GM12878 (cell line): ENCODE results near the gene SPTBN2. TPM values are rescaled to one million over a fixed set of nuclear protein-coding genes. Genes with fewer than 3 reads are reported as not detected.
A peak's percentile ranks its signal among the peaks of the same experiment; 100 is the strongest.

Experiments
- BMI1 ChIP-seq: fragments of 450-650 bp; IDR thresholded peaks from 2 replicates; pipeline ENCODE4 v1.6.1; 2016; ENCODE audit warnings: mild to moderate bottlenecking, moderate library complexity, borderline replicate concordance
- CBX5 ChIP-seq: sonication (generic); IDR thresholded peaks from 2 replicates; pipeline ENCODE4 v1.6.1; 2016; ENCODE audit warnings: low read depth, moderate library complexity, mild to moderate bottlenecking, inconsistent platforms
- HCFC1 ChIP-seq: fragments of 150-350 bp; IDR thresholded peaks from 2 replicates; pipeline ENCODE4 v1.6.1; 2014; ENCODE audit warnings: low read length
- MEF2A ChIP-seq: IDR thresholded peaks from 2 replicates; pipeline ENCODE4 v1.6.1; 2011; ENCODE audit warnings: low read depth, mild to moderate bottlenecking, low read length, moderate library complexity; ENCODE audit not compliant: insufficient read depth
- MXI1 ChIP-seq: fragments of 150-350 bp; IDR thresholded peaks from 2 replicates; pipeline ENCODE4 v1.6.1; 2011; ENCODE audit warnings: low read depth, mild to moderate bottlenecking, inconsistent platforms, low read length, improper control_type of control experiment
- NBN ChIP-seq: fragments of 450-650 bp; IDR thresholded peaks from 2 replicates; pipeline ENCODE4 v1.6.1; 2016
- NRF1 ChIP-seq: conservative IDR thresholded peaks from 2 replicates; pipeline ENCODE4 v1.6.1; 2011; ENCODE audit warnings: mild to moderate bottlenecking, low read depth, low read length, improper control_type of control experiment
- RAD21 ChIP-seq: IDR thresholded peaks from 2 replicates; pipeline ENCODE4 v1.6.1; 2011; ENCODE audit warnings: mild to moderate bottlenecking, low read depth, low read length, moderate library complexity; ENCODE audit not compliant: insufficient read depth
- SP1 ChIP-seq: IDR thresholded peaks from one replicate; pipeline ENCODE4 v1.6.1; 2011; ENCODE audit warnings: low read depth, low read length
- SPI1 ChIP-seq: IDR thresholded peaks from 2 replicates; pipeline ENCODE4 v1.6.1; 2011; ENCODE audit warnings: low read depth, mild to moderate bottlenecking, low read length, moderate library complexity, borderline replicate concordance; ENCODE audit not compliant: insufficient read depth
- SRF ChIP-seq, 2 experiments: IDR thresholded peaks; 2 replicates each; pipeline ENCODE4 v1.6.1; 2011; ENCODE audit warnings: low read depth in 2 of 2, low read length in 2 of 2, mild to moderate bottlenecking in 1 of 2, moderate library complexity in 1 of 2
- ZNF24 ChIP-seq: fragments of 450-650 bp; IDR thresholded peaks from 2 replicates; pipeline ENCODE4 v1.6.1; 2017; ENCODE audit warnings: antibody characterized with exemption, mild to moderate bottlenecking
- polyA plus RNA-seq, 11 experiments: library from polyadenylated mRNA; depleted of rRNA in 4 of 11; unstranded in 6 of 11; stranded (reverse) in 5 of 11; fragments of >200 nt; fragmentation: Nextera tagmentation in 4 of 11; fragmentation: Illumina TruSeq in 1 of 11; extraction: Ambion mirVana in 4 of 11; extraction: Trizol in 1 of 11; gene quantifications; 1 replicate in 1 of 11; 2 replicates in 10 of 11; pipeline versions ENCODE4 v1.2.1 to v1.2.3, GENCODE V29; 2011 to 2016; ENCODE audit warnings: inconsistent platforms in 2 of 11, missing spikeins in 2 of 11, low read depth in 1 of 11
- total RNA-seq, 4 experiments: library from RNA; depleted of rRNA in 3 of 4; stranded (reverse); fragments of >200 nt in 3 of 4; fragmentation: Illumina TruSeq in 1 of 4; extraction: Trizol in 1 of 4; gene quantifications; 2 replicates each; pipeline versions ENCODE4 v1.2.1 to v1.2.3, GENCODE V29; 2013 to 2021
- TF ChIP-seq, protein P1 (sequence below): IDR thresholded peaks from 2 replicates; pipeline ENCODE4 v1.6.1; 2012; ENCODE audit warnings: improper control_type of control experiment, low read depth, low read length; ENCODE audit not compliant: insufficient replicate concordance
- TF ChIP-seq, protein P2 (sequence below): fragments of 450-650 bp; IDR thresholded peaks from 2 replicates; pipeline ENCODE4 v1.6.1; 2017; ENCODE audit warnings: mild to moderate bottlenecking, moderate library complexity
- TF ChIP-seq, protein P3 (sequence below): fragments of 450-650 bp; IDR thresholded peaks from 2 replicates; pipeline ENCODE4 v1.6.1; 2016; ENCODE audit warnings: mild to moderate bottlenecking, moderate library complexity, borderline replicate concordance

Gene SPTBN2
- total and polyA plus RNA-seq, 10 of the 15 experiments (the other 5 are each of a cell fraction or from before 2014, with no cell fraction given): 0.38 to 1.0 (median 0.69) TPM; not detected in 5

DNA sequence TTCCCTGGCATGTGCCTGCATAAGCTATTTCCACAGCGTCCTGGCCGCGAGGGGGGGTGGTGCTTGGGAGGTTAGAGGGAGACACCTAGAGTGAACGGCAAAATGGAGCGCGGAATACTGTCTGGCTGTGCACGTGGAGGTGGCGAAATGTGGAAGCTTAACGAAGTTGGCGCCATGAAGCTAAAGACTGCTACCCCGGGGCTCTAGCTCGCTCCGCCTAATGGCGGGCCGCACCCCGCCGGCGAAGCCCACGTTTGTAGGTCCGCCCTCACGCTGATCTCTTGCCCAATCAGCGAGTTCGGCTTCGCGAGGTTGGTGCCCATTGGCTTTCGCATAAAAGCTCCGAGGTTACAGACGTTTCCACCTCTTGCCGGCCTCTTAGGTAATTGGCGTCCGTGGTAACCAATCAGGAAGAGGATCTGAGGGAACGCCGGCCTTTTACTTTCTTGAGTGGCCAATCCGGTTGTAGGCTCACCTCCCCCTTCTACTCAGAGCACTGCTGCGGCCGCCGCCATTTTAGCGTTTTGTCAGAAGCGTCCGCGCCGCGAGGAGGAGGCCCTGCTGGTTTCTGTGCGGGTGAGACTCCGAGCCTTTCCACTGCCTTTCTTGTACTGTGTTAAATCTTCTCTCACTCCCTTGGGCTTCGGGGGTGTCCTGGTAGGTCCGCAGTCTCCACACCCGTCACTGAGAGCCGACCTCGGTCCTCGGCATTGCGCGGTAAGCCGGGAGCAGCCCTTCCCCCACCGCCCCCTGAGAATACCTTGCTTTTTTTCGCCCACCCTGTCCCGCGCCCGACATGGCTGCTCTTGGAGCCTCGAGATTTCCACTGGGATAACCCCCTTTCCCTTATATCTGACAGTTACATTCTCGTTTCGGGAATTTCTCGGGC is 90.6 kb downstream of the SPTBN2 start, which contains the start of gene RBM4 (continued):
- TF ChIP-seq, protein P1, sequence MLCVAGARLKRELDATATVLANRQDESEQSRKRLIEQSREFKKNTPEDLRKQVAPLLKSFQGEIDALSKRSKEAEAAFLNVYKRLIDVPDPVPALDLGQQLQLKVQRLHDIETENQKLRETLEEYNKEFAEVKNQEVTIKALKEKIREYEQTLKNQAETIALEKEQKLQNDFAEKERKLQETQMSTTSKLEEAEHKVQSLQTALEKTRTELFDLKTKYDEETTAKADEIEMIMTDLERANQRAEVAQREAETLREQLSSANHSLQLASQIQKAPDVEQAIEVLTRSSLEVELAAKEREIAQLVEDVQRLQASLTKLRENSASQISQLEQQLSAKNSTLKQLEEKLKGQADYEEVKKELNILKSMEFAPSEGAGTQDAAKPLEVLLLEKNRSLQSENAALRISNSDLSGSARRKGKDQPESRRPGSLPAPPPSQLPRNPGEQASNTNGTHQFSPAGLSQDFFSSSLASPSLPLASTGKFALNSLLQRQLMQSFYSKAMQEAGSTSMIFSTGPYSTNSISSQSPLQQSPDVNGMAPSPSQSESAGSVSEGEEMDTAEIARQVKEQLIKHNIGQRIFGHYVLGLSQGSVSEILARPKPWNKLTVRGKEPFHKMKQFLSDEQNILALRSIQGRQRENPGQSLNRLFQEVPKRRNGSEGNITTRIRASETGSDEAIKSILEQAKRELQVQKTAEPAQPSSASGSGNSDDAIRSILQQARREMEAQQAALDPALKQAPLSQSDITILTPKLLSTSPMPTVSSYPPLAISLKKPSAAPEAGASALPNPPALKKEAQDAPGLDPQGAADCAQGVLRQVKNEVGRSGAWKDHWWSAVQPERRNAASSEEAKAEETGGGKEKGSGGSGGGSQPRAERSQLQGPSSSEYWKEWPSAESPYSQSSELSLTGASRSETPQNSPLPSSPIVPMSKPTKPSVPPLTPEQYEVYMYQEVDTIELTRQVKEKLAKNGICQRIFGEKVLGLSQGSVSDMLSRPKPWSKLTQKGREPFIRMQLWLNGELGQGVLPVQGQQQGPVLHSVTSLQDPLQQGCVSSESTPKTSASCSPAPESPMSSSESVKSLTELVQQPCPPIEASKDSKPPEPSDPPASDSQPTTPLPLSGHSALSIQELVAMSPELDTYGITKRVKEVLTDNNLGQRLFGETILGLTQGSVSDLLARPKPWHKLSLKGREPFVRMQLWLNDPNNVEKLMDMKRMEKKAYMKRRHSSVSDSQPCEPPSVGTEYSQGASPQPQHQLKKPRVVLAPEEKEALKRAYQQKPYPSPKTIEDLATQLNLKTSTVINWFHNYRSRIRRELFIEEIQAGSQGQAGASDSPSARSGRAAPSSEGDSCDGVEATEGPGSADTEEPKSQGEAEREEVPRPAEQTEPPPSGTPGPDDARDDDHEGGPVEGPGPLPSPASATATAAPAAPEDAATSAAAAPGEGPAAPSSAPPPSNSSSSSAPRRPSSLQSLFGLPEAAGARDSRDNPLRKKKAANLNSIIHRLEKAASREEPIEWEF: no peak
- no peak; the same call in 1 of the 2 replicates for TF ChIP-seq HCFC1
- 0 out of 4 replicates have a peak, but pooled peaks of 1 of the 2 experiments have one; percentile 41 for TF ChIP-seq SRF (IDR thresholded peaks at IDR 0.05; ENCODE audit: low read depth in 2 of 2, low read length in 2 of 2)
- TF ChIP-seq NRF1: no peak
- no peak for TF ChIP-seq ZNF24
- TF ChIP-seq SP1: peak; percentile 93
- TF ChIP-seq, protein P2, sequence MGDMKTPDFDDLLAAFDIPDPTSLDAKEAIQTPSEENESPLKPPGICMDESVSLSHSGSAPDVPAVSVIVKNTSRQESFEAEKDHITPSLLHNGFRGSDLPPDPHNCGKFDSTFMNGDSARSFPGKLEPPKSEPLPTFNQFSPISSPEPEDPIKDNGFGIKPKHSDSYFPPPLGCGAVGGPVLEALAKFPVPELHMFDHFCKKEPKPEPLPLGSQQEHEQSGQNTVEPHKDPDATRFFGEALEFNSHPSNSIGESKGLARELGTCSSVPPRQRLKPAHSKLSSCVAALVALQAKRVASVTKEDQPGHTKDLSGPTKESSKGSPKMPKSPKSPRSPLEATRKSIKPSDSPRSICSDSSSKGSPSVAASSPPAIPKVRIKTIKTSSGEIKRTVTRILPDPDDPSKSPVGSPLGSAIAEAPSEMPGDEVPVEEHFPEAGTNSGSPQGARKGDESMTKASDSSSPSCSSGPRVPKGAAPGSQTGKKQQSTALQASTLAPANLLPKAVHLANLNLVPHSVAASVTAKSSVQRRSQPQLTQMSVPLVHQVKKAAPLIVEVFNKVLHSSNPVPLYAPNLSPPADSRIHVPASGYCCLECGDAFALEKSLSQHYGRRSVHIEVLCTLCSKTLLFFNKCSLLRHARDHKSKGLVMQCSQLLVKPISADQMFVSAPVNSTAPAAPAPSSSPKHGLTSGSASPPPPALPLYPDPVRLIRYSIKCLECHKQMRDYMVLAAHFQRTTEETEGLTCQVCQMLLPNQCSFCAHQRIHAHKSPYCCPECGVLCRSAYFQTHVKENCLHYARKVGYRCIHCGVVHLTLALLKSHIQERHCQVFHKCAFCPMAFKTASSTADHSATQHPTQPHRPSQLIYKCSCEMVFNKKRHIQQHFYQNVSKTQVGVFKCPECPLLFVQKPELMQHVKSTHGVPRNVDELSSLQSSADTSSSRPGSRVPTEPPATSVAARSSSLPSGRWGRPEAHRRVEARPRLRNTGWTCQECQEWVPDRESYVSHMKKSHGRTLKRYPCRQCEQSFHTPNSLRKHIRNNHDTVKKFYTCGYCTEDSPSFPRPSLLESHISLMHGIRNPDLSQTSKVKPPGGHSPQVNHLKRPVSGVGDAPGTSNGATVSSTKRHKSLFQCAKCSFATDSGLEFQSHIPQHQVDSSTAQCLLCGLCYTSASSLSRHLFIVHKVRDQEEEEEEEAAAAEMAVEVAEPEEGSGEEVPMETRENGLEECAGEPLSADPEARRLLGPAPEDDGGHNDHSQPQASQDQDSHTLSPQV: no peak
- TF ChIP-seq MXI1: peak; percentile 94
- TF ChIP-seq, protein P3, sequence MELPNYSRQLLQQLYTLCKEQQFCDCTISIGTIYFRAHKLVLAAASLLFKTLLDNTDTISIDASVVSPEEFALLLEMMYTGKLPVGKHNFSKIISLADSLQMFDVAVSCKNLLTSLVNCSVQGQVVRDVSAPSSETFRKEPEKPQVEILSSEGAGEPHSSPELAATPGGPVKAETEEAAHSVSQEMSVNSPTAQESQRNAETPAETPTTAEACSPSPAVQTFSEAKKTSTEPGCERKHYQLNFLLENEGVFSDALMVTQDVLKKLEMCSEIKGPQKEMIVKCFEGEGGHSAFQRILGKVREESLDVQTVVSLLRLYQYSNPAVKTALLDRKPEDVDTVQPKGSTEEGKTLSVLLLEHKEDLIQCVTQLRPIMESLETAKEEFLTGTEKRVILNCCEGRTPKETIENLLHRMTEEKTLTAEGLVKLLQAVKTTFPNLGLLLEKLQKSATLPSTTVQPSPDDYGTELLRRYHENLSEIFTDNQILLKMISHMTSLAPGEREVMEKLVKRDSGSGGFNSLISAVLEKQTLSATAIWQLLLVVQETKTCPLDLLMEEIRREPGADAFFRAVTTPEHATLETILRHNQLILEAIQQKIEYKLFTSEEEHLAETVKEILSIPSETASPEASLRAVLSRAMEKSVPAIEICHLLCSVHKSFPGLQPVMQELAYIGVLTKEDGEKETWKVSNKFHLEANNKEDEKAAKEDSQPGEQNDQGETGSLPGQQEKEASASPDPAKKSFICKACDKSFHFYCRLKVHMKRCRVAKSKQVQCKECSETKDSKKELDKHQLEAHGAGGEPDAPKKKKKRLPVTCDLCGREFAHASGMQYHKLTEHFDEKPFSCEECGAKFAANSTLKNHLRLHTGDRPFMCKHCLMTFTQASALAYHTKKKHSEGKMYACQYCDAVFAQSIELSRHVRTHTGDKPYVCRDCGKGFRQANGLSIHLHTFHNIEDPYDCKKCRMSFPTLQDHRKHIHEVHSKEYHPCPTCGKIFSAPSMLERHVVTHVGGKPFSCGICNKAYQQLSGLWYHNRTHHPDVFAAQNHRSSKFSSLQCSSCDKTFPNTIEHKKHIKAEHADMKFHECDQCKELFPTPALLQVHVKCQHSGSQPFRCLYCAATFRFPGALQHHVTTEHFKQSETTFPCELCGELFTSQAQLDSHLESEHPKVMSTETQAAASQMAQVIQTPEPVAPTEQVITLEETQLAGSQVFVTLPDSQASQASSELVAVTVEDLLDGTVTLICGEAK: 0 out of 2 replicates have a peak, but pooled peaks have one; percentile 52
- peak; percentile 63 for TF ChIP-seq NBN
- no peak for TF ChIP-seq BMI1
- no peak for TF ChIP-seq SPI1
- TF ChIP-seq MEF2A: no peak
- no peak for TF ChIP-seq RAD21
- 0 out of 2 replicates have a peak, but pooled peaks have one; percentile 39 for TF ChIP-seq CBX5
